Measurements from ENCODE around the gene SYT9.

GRCh38 chr11:7436657-7437056 is 185.0 kb downstream of the SYT9 start:
- TF ChIP-seq IRF3 (IDR thresholded peaks at IDR 0.05; ENCODE audit: low read depth, low read length), result no peak
- TF ChIP-seq, protein P1, sequence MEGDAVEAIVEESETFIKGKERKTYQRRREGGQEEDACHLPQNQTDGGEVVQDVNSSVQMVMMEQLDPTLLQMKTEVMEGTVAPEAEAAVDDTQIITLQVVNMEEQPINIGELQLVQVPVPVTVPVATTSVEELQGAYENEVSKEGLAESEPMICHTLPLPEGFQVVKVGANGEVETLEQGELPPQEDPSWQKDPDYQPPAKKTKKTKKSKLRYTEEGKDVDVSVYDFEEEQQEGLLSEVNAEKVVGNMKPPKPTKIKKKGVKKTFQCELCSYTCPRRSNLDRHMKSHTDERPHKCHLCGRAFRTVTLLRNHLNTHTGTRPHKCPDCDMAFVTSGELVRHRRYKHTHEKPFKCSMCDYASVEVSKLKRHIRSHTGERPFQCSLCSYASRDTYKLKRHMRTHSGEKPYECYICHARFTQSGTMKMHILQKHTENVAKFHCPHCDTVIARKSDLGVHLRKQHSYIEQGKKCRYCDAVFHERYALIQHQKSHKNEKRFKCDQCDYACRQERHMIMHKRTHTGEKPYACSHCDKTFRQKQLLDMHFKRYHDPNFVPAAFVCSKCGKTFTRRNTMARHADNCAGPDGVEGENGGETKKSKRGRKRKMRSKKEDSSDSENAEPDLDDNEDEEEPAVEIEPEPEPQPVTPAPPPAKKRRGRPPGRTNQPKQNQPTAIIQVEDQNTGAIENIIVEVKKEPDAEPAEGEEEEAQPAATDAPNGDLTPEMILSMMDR (IDR thresholded peaks at IDR 0.05), result no peak
- TF ChIP-seq EP300 (IDR thresholded peaks at IDR 0.05; ENCODE audit: borderline replicate concordance in 1 of 2, low read depth in 1 of 2, low read length in 1 of 2), result no peak
- no peak for TF ChIP-seq POLR2AphosphoS5 (IDR thresholded peaks at IDR 0.05; ENCODE audit: low read depth, low read length)
- TF ChIP-seq GABPA (IDR thresholded peaks at IDR 0.05; ENCODE audit: low read depth), result no peak
- no peak for TF ChIP-seq SIN3A (IDR thresholded peaks at IDR 0.05; ENCODE audit: borderline replicate concordance, low read depth, low read length)
- no peak for TF ChIP-seq YY1 (IDR thresholded peaks at IDR 0.05; ENCODE audit: low read depth)
- no peak for TF ChIP-seq NRF1 (IDR thresholded peaks at IDR 0.05; ENCODE audit: low read depth, low read length)
- TF ChIP-seq, protein P2, sequence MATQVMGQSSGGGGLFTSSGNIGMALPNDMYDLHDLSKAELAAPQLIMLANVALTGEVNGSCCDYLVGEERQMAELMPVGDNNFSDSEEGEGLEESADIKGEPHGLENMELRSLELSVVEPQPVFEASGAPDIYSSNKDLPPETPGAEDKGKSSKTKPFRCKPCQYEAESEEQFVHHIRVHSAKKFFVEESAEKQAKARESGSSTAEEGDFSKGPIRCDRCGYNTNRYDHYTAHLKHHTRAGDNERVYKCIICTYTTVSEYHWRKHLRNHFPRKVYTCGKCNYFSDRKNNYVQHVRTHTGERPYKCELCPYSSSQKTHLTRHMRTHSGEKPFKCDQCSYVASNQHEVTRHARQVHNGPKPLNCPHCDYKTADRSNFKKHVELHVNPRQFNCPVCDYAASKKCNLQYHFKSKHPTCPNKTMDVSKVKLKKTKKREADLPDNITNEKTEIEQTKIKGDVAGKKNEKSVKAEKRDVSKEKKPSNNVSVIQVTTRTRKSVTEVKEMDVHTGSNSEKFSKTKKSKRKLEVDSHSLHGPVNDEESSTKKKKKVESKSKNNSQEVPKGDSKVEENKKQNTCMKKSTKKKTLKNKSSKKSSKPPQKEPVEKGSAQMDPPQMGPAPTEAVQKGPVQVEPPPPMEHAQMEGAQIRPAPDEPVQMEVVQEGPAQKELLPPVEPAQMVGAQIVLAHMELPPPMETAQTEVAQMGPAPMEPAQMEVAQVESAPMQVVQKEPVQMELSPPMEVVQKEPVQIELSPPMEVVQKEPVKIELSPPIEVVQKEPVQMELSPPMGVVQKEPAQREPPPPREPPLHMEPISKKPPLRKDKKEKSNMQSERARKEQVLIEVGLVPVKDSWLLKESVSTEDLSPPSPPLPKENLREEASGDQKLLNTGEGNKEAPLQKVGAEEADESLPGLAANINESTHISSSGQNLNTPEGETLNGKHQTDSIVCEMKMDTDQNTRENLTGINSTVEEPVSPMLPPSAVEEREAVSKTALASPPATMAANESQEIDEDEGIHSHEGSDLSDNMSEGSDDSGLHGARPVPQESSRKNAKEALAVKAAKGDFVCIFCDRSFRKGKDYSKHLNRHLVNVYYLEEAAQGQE (IDR thresholded peaks at IDR 0.05; ENCODE audit: low read depth, low read length), result no peak
- TF ChIP-seq EZH2phosphoT487 (IDR thresholded peaks at IDR 0.05; ENCODE audit: borderline replicate concordance, low read depth), result no peak
